Neuron (in vitro differentiated cells): ENCODE results near the gene BCL11B.

Source experiments
- H2AFZ ChIP-seq: one replicate; pipeline ENCODE4 v1.6.1; 2013; ENCODE audit warnings: low read depth, mild to moderate bottlenecking, inconsistent platforms, low read length, moderate library complexity
- H3K27me3 ChIP-seq: one replicate; pipeline ENCODE4 v1.6.1; 2013; ENCODE audit warnings: low read length; ENCODE audit not compliant: insufficient read depth
- H3K36me3 ChIP-seq: one replicate; pipeline ENCODE4 v1.6.1; 2013; ENCODE audit warnings: low read length; ENCODE audit not compliant: insufficient read depth
- H3K4me1 ChIP-seq: one replicate; pipeline ENCODE4 v1.6.1; 2013; ENCODE audit warnings: low read length; ENCODE audit not compliant: insufficient read depth
- H3K4me3 ChIP-seq: 2 replicates; pipeline ENCODE4 v1.5.1; 2013; ENCODE audit warnings: mild to moderate bottlenecking, low read length, moderate library complexity
- H3K9me3 ChIP-seq: one replicate; pipeline ENCODE4 v1.6.1; 2013; ENCODE audit warnings: low read length

Gene BCL11B

GRCh38 chr14:99280852-99281251 is 8.9 kb upstream of the BCL11B start:
- H3K4me1 ChIP-seq = peaks cover 6% of the 10 kb centered on the region
- H3K9me3 ChIP-seq = no peaks in the 10 kb centered on the region
- no peak overlapping the region for H2AFZ ChIP-seq
- H3K27me3 ChIP-seq = peaks cover 44% of the 10 kb centered on the region
- no peaks in the 10 kb centered on the region for H3K36me3 ChIP-seq
- no peak overlapping the region for H3K4me3 ChIP-seq

GRCh38 chr14:99280066-99280731 is 8.2 kb upstream of the BCL11B start:
- Histone ChIP-seq H3K36me3 (no peaks in the 10 kb centered on the region), H3K4me3 (no peak overlapping the region), H2AFZ (no peak overlapping the region), H3K27me3 (peaks cover 39% of the 10 kb centered on the region), H3K9me3 (no peaks in the 10 kb centered on the region), H3K4me1 (peaks cover 6% of the 10 kb centered on the region)

- Histone ChIP-seq H3K9me3 (no peaks in the 10 kb centered on the region), H3K4me3 (no peak overlapping the region), H3K27me3 (peaks cover 40% of the 10 kb centered on the region), H3K4me1 (peaks cover 6% of the 10 kb centered on the region), H3K36me3 (no peaks in the 10 kb centered on the region), H2AFZ (no peak overlapping the region)
These were observed 6.8 kb upstream of the BCL11B start for GRCh38 chr14:99278836-99279235.

- Histone ChIP-seq H3K27me3 (peaks cover 53% of the 10 kb centered on the region), H3K4me1 (peaks cover 16% of the 10 kb centered on the region), H3K4me3 (no peak overlapping the region), H3K36me3 (no peaks in the 10 kb centered on the region), H2AFZ (no peak overlapping the region), H3K9me3 (no peaks in the 10 kb centered on the region)
These were observed 5.5 kb upstream of the BCL11B start for GRCh38 chr14:99277530-99277929.

- Histone ChIP-seq H3K9me3 (no peaks in the 10 kb centered on the region), H3K4me3 (no peak overlapping the region), H3K4me1 (peaks cover 21% of the 10 kb centered on the region), H2AFZ (no peak overlapping the region), H3K36me3 (no peaks in the 10 kb centered on the region), H3K27me3 (peaks cover 56% of the 10 kb centered on the region)
These were observed 4.5 kb upstream of the BCL11B start for GRCh38 chr14:99276482-99276881.

GRCh38 chr14:99275222-99275584 is 3.2 kb upstream of the BCL11B start:
- no peaks in the 10 kb centered on the region for H3K36me3 ChIP-seq
- peaks cover 23% of the 10 kb centered on the region for H3K4me1 ChIP-seq
- H3K4me3 ChIP-seq = no peak overlapping the region
- no peaks in the 10 kb centered on the region for H3K9me3 ChIP-seq
- H3K27me3 ChIP-seq = peaks cover 54% of the 10 kb centered on the region
- no peak overlapping the region for H2AFZ ChIP-seq

- H3K27me3 ChIP-seq = peaks cover 55% of the 10 kb centered on the region
- no peak overlapping the region for H2AFZ ChIP-seq
- H3K36me3 ChIP-seq = no peaks in the 10 kb centered on the region
- H3K4me3 ChIP-seq = peak overlapping the region; percentile 27
- H3K4me1 ChIP-seq = peaks cover 27% of the 10 kb centered on the region
- H3K9me3 ChIP-seq = no peaks in the 10 kb centered on the region
These were observed 2.6 kb upstream of the BCL11B start for GRCh38 chr14:99274346-99275221.

GRCh38 chr14:99273766-99274345 is 1.9 kb upstream of the BCL11B start:
- peaks cover 56% of the 10 kb centered on the region for H3K27me3 ChIP-seq
- H3K36me3 ChIP-seq = no peaks in the 10 kb centered on the region
- H3K4me3 ChIP-seq = peak overlapping the region; percentile 27
- H3K9me3 ChIP-seq = no peaks in the 10 kb centered on the region
- peaks cover 27% of the 10 kb centered on the region for H3K4me1 ChIP-seq
- no peak overlapping the region for H2AFZ ChIP-seq

- H3K27me3 ChIP-seq = peaks cover 59% of the 10 kb centered on the region
- peaks cover 27% of the 10 kb centered on the region for H3K4me1 ChIP-seq
- H2AFZ ChIP-seq = no peak overlapping the region
- H3K36me3 ChIP-seq = no peaks in the 10 kb centered on the region
- no peaks in the 10 kb centered on the region for H3K9me3 ChIP-seq
- no peak overlapping the region for H3K4me3 ChIP-seq
These were observed 1.1 kb upstream of the BCL11B start for GRCh38 chr14:99272899-99273765.

GRCh38 chr14:99272632-99272898 is 568 bp upstream of the BCL11B start:
- H3K4me3 ChIP-seq = peak overlapping the region; percentile 37
- peaks cover 27% of the 10 kb centered on the region for H3K4me1 ChIP-seq
- peak overlapping the region; percentile 52 for H2AFZ ChIP-seq
- peaks cover 62% of the 10 kb centered on the region for H3K27me3 ChIP-seq
- H3K36me3 ChIP-seq = no peaks in the 10 kb centered on the region
- no peaks in the 10 kb centered on the region for H3K9me3 ChIP-seq

- Histone ChIP-seq H3K27me3 (peaks cover 63% of the 10 kb centered on the region), H3K9me3 (no peaks in the 10 kb centered on the region), H3K4me3 (peak overlapping the region; percentile 37), H2AFZ (peak overlapping the region; percentile 52), H3K4me1 (peaks cover 22% of the 10 kb centered on the region), H3K36me3 (no peaks in the 10 kb centered on the region)
These were observed 616 bp downstream of the BCL11B start for GRCh38 chr14:99271221-99271941.

- H3K4me3 ChIP-seq = peak overlapping the region; percentile 26
- H3K9me3 ChIP-seq = no peaks in the 10 kb centered on the region
- peaks cover 63% of the 10 kb centered on the region for H3K27me3 ChIP-seq
- H2AFZ ChIP-seq = no peak overlapping the region
- no peaks in the 10 kb centered on the region for H3K36me3 ChIP-seq
- H3K4me1 ChIP-seq = peaks cover 25% of the 10 kb centered on the region
These were observed 1.4 kb downstream of the BCL11B start for GRCh38 chr14:99270458-99271220.
